Measurements from ENCODE around the gene KIF2A. TPM values are rescaled to one million over a fixed set of nuclear protein-coding genes. Genes with fewer than 3 reads are reported as not detected.

The KIF2A gene
- total and polyA plus RNA-seq, 9 of the 15 experiments (the other 6 are each of a cell fraction or from before 2014, with no cell fraction given): 42.6 to 126 (median 77.6) TPM

DNA sequence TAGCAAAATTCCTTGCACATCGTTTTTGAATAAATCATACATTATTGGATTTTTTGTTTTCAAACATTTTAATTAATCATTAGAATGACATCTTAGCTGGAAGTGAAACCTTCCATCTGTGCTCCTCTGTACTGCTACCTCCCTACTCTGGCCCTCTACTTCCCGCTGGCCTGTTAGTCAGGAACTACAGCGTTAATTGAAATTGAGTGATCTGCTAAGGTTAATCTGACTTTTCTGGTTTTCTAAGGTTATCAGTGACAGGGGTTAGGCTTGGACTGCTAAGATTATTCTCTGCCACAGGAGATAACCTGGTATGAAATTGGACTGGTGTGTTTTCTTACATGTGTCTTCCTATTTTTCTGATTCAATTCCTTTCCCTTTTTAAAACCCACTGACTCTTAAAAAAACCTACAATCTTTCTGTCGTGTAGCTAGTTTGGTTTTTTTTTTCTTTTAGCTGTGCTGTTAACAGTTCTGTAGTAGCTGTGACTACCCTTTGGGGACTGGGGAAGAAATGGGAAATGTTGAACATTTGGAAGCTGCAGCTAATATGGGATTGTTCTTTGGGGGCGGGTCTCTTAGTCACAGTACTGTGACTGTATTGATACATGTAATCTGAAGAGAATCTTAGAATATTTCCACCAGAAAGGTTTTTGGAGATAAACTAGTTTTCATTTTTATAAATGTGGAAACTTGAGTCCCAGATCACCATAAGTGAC lies 4.6 kb downstream of the KIF2A start (continued):
- TF ChIP-seq ATF3 (IDR thresholded peaks at IDR 0.05): no peak
- TF ChIP-seq ATF3 (CRISPR knock-in tag; conservative IDR thresholded peaks at IDR 0.05): no peak
- no peak for TF ChIP-seq ZNF695 (CRISPR knock-in tag; IDR thresholded peaks at IDR 0.05)
- no peak for TF ChIP-seq C11orf30 (IDR thresholded peaks at IDR 0.05; ENCODE audit: low read depth)
- TF ChIP-seq ELK3 (CRISPR knock-in tag; IDR thresholded peaks at IDR 0.05): no peak
- TF ChIP-seq, protein P1, sequence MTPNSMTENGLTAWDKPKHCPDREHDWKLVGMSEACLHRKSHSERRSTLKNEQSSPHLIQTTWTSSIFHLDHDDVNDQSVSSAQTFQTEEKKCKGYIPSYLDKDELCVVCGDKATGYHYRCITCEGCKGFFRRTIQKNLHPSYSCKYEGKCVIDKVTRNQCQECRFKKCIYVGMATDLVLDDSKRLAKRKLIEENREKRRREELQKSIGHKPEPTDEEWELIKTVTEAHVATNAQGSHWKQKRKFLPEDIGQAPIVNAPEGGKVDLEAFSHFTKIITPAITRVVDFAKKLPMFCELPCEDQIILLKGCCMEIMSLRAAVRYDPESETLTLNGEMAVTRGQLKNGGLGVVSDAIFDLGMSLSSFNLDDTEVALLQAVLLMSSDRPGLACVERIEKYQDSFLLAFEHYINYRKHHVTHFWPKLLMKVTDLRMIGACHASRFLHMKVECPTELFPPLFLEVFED (CRISPR knock-in tag; conservative IDR thresholded peaks at IDR 0.05): no peak
- TF ChIP-seq NCOA1 (IDR thresholded peaks at IDR 0.05; ENCODE audit: low read depth): no peak; the same call in 1 of the 2 replicates
- TF ChIP-seq ETS2 (tag; IDR thresholded peaks at IDR 0.05; ENCODE audit: borderline replicate concordance, poor library complexity, severe bottlenecking): no peak
- TF ChIP-seq, protein P2, sequence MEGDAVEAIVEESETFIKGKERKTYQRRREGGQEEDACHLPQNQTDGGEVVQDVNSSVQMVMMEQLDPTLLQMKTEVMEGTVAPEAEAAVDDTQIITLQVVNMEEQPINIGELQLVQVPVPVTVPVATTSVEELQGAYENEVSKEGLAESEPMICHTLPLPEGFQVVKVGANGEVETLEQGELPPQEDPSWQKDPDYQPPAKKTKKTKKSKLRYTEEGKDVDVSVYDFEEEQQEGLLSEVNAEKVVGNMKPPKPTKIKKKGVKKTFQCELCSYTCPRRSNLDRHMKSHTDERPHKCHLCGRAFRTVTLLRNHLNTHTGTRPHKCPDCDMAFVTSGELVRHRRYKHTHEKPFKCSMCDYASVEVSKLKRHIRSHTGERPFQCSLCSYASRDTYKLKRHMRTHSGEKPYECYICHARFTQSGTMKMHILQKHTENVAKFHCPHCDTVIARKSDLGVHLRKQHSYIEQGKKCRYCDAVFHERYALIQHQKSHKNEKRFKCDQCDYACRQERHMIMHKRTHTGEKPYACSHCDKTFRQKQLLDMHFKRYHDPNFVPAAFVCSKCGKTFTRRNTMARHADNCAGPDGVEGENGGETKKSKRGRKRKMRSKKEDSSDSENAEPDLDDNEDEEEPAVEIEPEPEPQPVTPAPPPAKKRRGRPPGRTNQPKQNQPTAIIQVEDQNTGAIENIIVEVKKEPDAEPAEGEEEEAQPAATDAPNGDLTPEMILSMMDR (IDR thresholded peaks at IDR 0.05 in 2 of 3, conservative IDR thresholded peaks at IDR 0.05 in 1 of 3; ENCODE audit: insufficient read depth in 2 of 3, low read depth in 1 of 3, low read length in 3 of 3): no peak
- TF ChIP-seq SIRT6 (IDR thresholded peaks at IDR 0.05; ENCODE audit: low read depth, low read length): no peak
- TF ChIP-seq PKNOX1 (IDR thresholded peaks at IDR 0.05): peak; percentile 43; the same call in 1 of the 2 replicates
- peak; percentile 35 for TF ChIP-seq HDAC3 (IDR thresholded peaks at IDR 0.05; ENCODE audit: borderline replicate concordance, partially characterized antibody)
- peak; percentile 64; the same call in 1 of the 2 replicates for TF ChIP-seq PHB2 (IDR thresholded peaks at IDR 0.05; ENCODE audit: low read depth)
- no peak for TF ChIP-seq SUPT5H (IDR thresholded peaks at IDR 0.05)
- no peak for TF ChIP-seq ZNF586 (CRISPR knock-in tag; conservative IDR thresholded peaks at IDR 0.05)
- TF ChIP-seq, protein P3, sequence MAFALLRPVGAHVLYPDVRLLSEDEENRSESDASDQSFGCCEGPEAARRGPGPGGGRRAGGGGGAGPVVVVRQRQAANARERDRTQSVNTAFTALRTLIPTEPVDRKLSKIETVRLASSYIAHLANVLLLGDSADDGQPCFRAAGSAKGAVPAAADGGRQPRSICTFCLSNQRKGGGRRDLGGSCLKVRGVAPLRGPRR (CRISPR knock-in tag; IDR thresholded peaks at IDR 0.05): no peak
- no peak for TF ChIP-seq ZNF589 (CRISPR knock-in tag; IDR thresholded peaks at IDR 0.05; ENCODE audit: low read depth)
- TF ChIP-seq TFAM (CRISPR knock-in tag; conservative IDR thresholded peaks at IDR 0.05): no peak
- TF ChIP-seq NBN (IDR thresholded peaks at IDR 0.05; ENCODE audit: low read depth): no peak; the same call in 1 of the 2 replicates
- no peak for TF ChIP-seq ZFP91 (CRISPR knock-in tag; IDR thresholded peaks at IDR 0.05)
